Esophagus squamous epithelium (tissue), 4 donors: ENCODE data around the gene FAM110D.

Source experiments
- CTCF ChIP-seq, 6 experiments: fragments of 450-650 bp in 4 of 6; fragments of 200-600 bp in 2 of 6; sonication (generic) in 2 of 6; IDR thresholded peaks; one replicate each; pipeline ENCODE4 v1.5.1; 2016 to 2019; ENCODE audit warnings: antibody characterized with exemption in 6 of 6, mild to moderate bottlenecking in 4 of 6, moderate library complexity in 4 of 6
- POLR2A ChIP-seq, 4 donors: fragments of 450-650 bp; IDR thresholded peaks; one replicate each; pipeline ENCODE4 v1.6.1; 2017; ENCODE audit warnings: antibody characterized with exemption in 4 of 4, mild to moderate bottlenecking in 4 of 4, moderate library complexity in 3 of 4

- no peak for TF ChIP-seq POLR2A (IDR thresholded peaks at IDR 0.05)
- no peak for TF ChIP-seq CTCF (IDR thresholded peaks at IDR 0.05)
These were observed 32.9 kb upstream of the FAM110D start for GRCh38 chr1:26125946-26126320.
